ENCODE results near the gene PIK3C3.

PIK3C3 gene

GRCh38 chr18:41939326-41939725, 15.7 kb upstream of the PIK3C3 start:
- no peak for TF ChIP-seq CTCF (conservative IDR thresholded peaks at IDR 0.05; ENCODE audit: low read depth, low read length)
- H3K4me3 ChIP-seq (ENCODE audit: low read depth, low read length) = no peak overlapping the region
- DNase-seq (ENCODE audit: low read depth) = peak; percentile 31

GRCh38 chr18:41940506-41941215, 14.4 kb upstream of the PIK3C3 start:
- H3K4me3 ChIP-seq (ENCODE audit: low read depth, low read length) = no peak overlapping the region
- no peak for TF ChIP-seq CTCF (conservative IDR thresholded peaks at IDR 0.05; ENCODE audit: low read depth, low read length)
- peak; percentile 98 for DNase-seq (ENCODE audit: low read depth)

- no peak for DNase-seq (ENCODE audit: low read depth)
- TF ChIP-seq CTCF (conservative IDR thresholded peaks at IDR 0.05; ENCODE audit: low read depth, low read length) = no peak
- no peak overlapping the region for H3K4me3 ChIP-seq (ENCODE audit: low read depth, low read length)
These were observed 12.8 kb upstream of the PIK3C3 start for GRCh38 chr18:41942254-41942653.

- DNase-seq (ENCODE audit: low read depth) = no peak
- no peak for TF ChIP-seq CTCF (conservative IDR thresholded peaks at IDR 0.05; ENCODE audit: low read depth, low read length)
- H3K4me3 ChIP-seq (ENCODE audit: low read depth, low read length) = no peak overlapping the region
These were observed 6.4 kb upstream of the PIK3C3 start for GRCh38 chr18:41948544-41949110.

- no peak for TF ChIP-seq CTCF (conservative IDR thresholded peaks at IDR 0.05; ENCODE audit: low read depth, low read length)
- DNase-seq (ENCODE audit: low read depth) = no peak
- H3K4me3 ChIP-seq (ENCODE audit: low read depth, low read length) = no peak overlapping the region
These were observed 5.7 kb upstream of the PIK3C3 start for GRCh38 chr18:41949206-41949920.

- DNase-seq (ENCODE audit: low read depth) = no peak
- TF ChIP-seq CTCF (conservative IDR thresholded peaks at IDR 0.05; ENCODE audit: low read depth, low read length) = no peak
- peak overlapping the region; percentile 87 for H3K4me3 ChIP-seq (ENCODE audit: low read depth, low read length)
These were observed 654 bp downstream of the PIK3C3 start for GRCh38 chr18:41955688-41956087.

All from choroid plexus epithelial cell (primary cell).